Body of pancreas (tissue), 4 donors: ENCODE results near the gene LY6G5C. TPM values are rescaled to one million over a fixed set of nuclear protein-coding genes. Genes with fewer than 3 reads are reported as not detected.

ENCODE experiments used
- ATAC-seq: fragments of 150-250 bp; one replicate; pipeline ENCODE4 v1.9.1; 2016
- DNase-seq, 4 donors: peaks; one replicate each; pipeline ENCODE4 v3.0.0-alpha.2; 2019
- H3K27ac ChIP-seq, 4 donors: fragments of 200-600 bp; sonication (generic); 1 replicate in 3 of 4; 2 replicates in 1 of 4; pipeline versions ENCODE4 v1.5.1 to v1.6.1; 2016 to 2019; ENCODE audit warnings: mild to moderate bottlenecking in 1 of 4, mixed read lengths in 1 of 4, moderate library complexity in 1 of 4
- H3K27me3 ChIP-seq, 2 donors: fragments of 200-600 bp; sonication (generic); one replicate each; pipeline ENCODE4 v1.6.0; 2016; ENCODE audit warnings: mild to moderate bottlenecking in 1 of 2
- H3K36me3 ChIP-seq, 2 donors: fragments of 200-600 bp; sonication (generic); replicated peaks in 1 of 2; 2 replicates each; pipeline ENCODE4 v1.5.1; 2016; ENCODE audit warnings: low read depth in 2 of 2; ENCODE audit not compliant: insufficient read depth in 1 of 2
- H3K4me1 ChIP-seq: fragments of 200-600 bp; sonication (generic); one replicate; pipeline ENCODE4 v1.6.0; 2016
- H3K4me3 ChIP-seq, 2 donors: fragments of 200-600 bp; sonication (generic); 1 replicate in 1 of 2; 2 replicates in 1 of 2; pipeline ENCODE4 v1.5.1; 2016 to 2019
- H3K9me3 ChIP-seq, 3 donors: fragments of 200-600 bp; sonication (generic); 1 replicate in 2 of 3; 2 replicates in 1 of 3; pipeline ENCODE4 v1.5.1; 2016
- CTCF ChIP-seq, 7 experiments: fragments of 450-650 bp in 4 of 7; fragments of 200-600 bp in 3 of 7; sonication (generic) in 3 of 7; IDR thresholded peaks; one replicate each; pipeline ENCODE4 v1.5.1; 2016 to 2019; ENCODE audit warnings: antibody characterized with exemption in 7 of 7
- POLR2A ChIP-seq, 3 donors: fragments of 450-650 bp; IDR thresholded peaks; one replicate each; pipeline ENCODE4 v1.6.1; 2016; ENCODE audit warnings: antibody characterized with exemption in 3 of 3, mild to moderate bottlenecking in 2 of 3
- WGBS, 2 donors: methylation state at CpG; one replicate each; pipeline ENCODE4 v1.1.5; 2017; 5-methylcytosine and 5-hydroxymethylcytosine counted together
- intact Hi-C: fragments of 100-400 bp; cut with DNase I; formaldehyde crosslinking; loops from one replicate; pipeline ENCODE4 v1.15.1; 2023
- total RNA-seq, 2 donors: library from RNA; depleted of rRNA; stranded (reverse); fragments of >200 nt; gene quantifications; one replicate each; pipeline ENCODE4 v1.1.0, GENCODE V29; 2016

The LY6G5C gene
- total RNA-seq, 2 donors from 2014 or later = 4.4 TPM; not detected in 1

- Histone ChIP-seq H3K27me3 (no peaks in the 10 kb centered on the region), H3K9me3 (no peaks in the 10 kb centered on the region), H3K4me3 (no peak overlapping the region), H3K4me1 (peaks cover 22% of the 10 kb centered on the region), H3K36me3 (no peaks in the 10 kb centered on the region), H3K27ac (no peak overlapping the region)
- TF ChIP-seq CTCF (IDR thresholded peaks at IDR 0.05) = no peak
- WGBS, 2 donors = 64 to 70% methylated on average over 8 of the region's 8 CpGs
- no peak for ATAC-seq
- DNase-seq = no peak
- intact Hi-C loops = no loop called here
Measured at GRCh38 chr6:31677955-31678354, 2.9 kb downstream of the LY6G5C start.

GRCh38 chr6:31676904-31677303 is 4.0 kb downstream of the LY6G5C start:
- WGBS, 2 donors = 66 to 73% methylated on average over 6 of the region's 6 CpGs
- Histone ChIP-seq H3K4me1 (peaks cover 17% of the 10 kb centered on the region), H3K27ac (no peak overlapping the region), H3K9me3 (no peaks in the 10 kb centered on the region), H3K27me3 (no peaks in the 10 kb centered on the region), H3K36me3 (peaks cover 0 to 3% of the 10 kb centered on the region in 2 donors), H3K4me3 (no peak overlapping the region)
- ATAC-seq (no peak), DNase-seq (no peak)
- intact Hi-C loops = no loop called here
- no peak for TF ChIP-seq CTCF (IDR thresholded peaks at IDR 0.05)
- TF ChIP-seq POLR2A (IDR thresholded peaks at IDR 0.05) = no peak

- no peak for DNase-seq
- Histone ChIP-seq H3K27me3 (no peaks in the 10 kb centered on the region), H3K4me3 (no peak overlapping the region), H3K4me1 (peaks cover 12% of the 10 kb centered on the region), H3K9me3 (no peaks in the 10 kb centered on the region), H3K36me3 (peaks cover 0 to 5% of the 10 kb centered on the region in 2 donors), H3K27ac (no peak overlapping the region)
- TF ChIP-seq POLR2A (IDR thresholded peaks at IDR 0.05) (no peak), CTCF (IDR thresholded peaks at IDR 0.05) (no peak)
- 81 to 89% methylated on average over 4 of the region's 4 CpGs for WGBS, 2 donors
- ATAC-seq = no peak
- intact Hi-C loops = no loop called here
Measured at GRCh38 chr6:31676322-31676903, 4.5 kb downstream of the LY6G5C start.

GRCh38 chr6:31669676-31670075 is 11.2 kb downstream of the LY6G5C start, which contains the start of gene LY6G5B:
LY6G5B (plus strand) TSS chr6:31669976; CDS start chr6:31670951, 975 bp downstream.
- Histone ChIP-seq H3K27ac (no peak within 1 kb of the TSS), H3K4me1 (peaks cover 23% of the 10 kb centered on the region), H3K27me3 (no peaks in the 10 kb centered on the region), H3K4me3 (no peak within 1 kb of the TSS), H3K9me3 (no peaks in the 10 kb centered on the region), H3K36me3 (peaks cover 6 to 33% of the 10 kb centered on the region in 2 donors)
- ATAC-seq = no peak
- 70 to 73% methylated on average over 8 of the region's 8 CpGs for WGBS, 2 donors
- TF ChIP-seq CTCF (IDR thresholded peaks at IDR 0.05) (no peak), POLR2A (IDR thresholded peaks at IDR 0.05) (no peak)
- DNase-seq = no peak
- intact Hi-C loops = no loop called here

- H3K9me3 ChIP-seq = no peaks in the 10 kb centered on the region
- WGBS, 2 donors = 3 to 4% methylated on average over 15 of the region's 15 CpGs
- H3K36me3 ChIP-seq = peaks cover 6 to 28% of the 10 kb centered on the region in 2 donors
- ATAC-seq (no peak), DNase-seq (no peak)
- H3K4me3 ChIP-seq = peak overlapping the region; percentile 87 to 96
- H3K27me3 ChIP-seq = no peaks in the 10 kb centered on the region
- H3K27ac ChIP-seq = peak overlapping the region; percentile 57 to 96 (median 88)
- intact Hi-C loops = no loop called here
- H3K4me1 ChIP-seq = peaks cover 46% of the 10 kb centered on the region
- TF ChIP-seq POLR2A (IDR thresholded peaks at IDR 0.05) = no peak
- TF ChIP-seq CTCF (IDR thresholded peaks at IDR 0.05) = no peak
Measured at GRCh38 chr6:31666337-31666965, 14.4 kb downstream of the LY6G5C start.
